ENCODE results near the gene LAT. TPM values are rescaled to one million over a fixed set of nuclear protein-coding genes. Genes with fewer than 3 reads are reported as not detected.

Gene LAT
- polyA plus RNA-seq (6.4 and 9.1 TPM in 2 replicates), polyA minus RNA-seq (1.5 TPM in 1 of 2 replicates, not detected in the other)

DNA sequence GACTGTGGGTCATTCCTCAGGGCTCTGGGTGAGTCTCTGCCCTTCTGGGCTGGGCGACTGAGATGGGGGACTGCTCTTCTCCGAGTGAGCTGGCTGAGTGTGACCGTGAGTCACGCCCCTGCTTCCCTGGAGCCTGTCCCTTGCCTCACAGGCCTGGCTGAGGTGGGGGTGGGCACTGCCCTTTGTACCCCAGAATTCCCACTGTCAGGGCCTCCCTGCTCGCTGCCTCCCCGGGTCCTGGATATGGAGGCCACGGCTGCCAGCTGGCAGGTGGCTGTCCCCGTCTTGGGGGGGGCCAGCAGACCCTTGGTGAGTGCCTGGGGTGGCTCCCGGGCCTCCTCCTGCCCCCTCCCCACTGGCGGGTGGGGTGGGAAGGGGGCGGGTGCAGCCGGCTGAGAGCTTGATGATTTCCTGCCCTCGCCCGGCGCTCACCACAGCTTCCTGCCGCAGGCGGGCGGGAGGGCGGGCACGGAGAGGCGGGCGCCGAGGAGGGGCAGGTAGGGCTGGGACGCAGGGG, at the start of gene LAT:
LAT (plus strand) TSS at position 434 of the 517 bp plus-strand sequence. CDS start 366 bp downstream, outside the sequence.
- H3K4me2 ChIP-seq (ENCODE audit: low read length) = no peak within 1 kb of the TSS
- TF ChIP-seq TAF1 (IDR thresholded peaks at IDR 0.05; ENCODE audit: low read depth) (no peak), RAD21 (conservative IDR thresholded peaks at IDR 0.05) (no peak), SMC3 (conservative IDR thresholded peaks at IDR 0.05; ENCODE audit: poor library complexity) (no peak), REST (IDR thresholded peaks at IDR 0.05; ENCODE audit: borderline replicate concordance) (no peak), EZH2 (IDR thresholded peaks at IDR 0.05; ENCODE audit: borderline replicate concordance, insufficient read depth, low read length, poor library complexity, severe bottlenecking) (no peak), POLR2AphosphoS5 (IDR thresholded peaks at IDR 0.05) (no peak), MXI1 (conservative IDR thresholded peaks at IDR 0.05; ENCODE audit: poor library complexity, severe bottlenecking) (no peak), EP300 (conservative IDR thresholded peaks at IDR 0.05; ENCODE audit: poor library complexity, severe bottlenecking) (no peak)
- TF ChIP-seq, protein P1, sequence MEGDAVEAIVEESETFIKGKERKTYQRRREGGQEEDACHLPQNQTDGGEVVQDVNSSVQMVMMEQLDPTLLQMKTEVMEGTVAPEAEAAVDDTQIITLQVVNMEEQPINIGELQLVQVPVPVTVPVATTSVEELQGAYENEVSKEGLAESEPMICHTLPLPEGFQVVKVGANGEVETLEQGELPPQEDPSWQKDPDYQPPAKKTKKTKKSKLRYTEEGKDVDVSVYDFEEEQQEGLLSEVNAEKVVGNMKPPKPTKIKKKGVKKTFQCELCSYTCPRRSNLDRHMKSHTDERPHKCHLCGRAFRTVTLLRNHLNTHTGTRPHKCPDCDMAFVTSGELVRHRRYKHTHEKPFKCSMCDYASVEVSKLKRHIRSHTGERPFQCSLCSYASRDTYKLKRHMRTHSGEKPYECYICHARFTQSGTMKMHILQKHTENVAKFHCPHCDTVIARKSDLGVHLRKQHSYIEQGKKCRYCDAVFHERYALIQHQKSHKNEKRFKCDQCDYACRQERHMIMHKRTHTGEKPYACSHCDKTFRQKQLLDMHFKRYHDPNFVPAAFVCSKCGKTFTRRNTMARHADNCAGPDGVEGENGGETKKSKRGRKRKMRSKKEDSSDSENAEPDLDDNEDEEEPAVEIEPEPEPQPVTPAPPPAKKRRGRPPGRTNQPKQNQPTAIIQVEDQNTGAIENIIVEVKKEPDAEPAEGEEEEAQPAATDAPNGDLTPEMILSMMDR (IDR thresholded peaks at IDR 0.05; ENCODE audit: poor library complexity, severe bottlenecking) = no peak
- H3K4me3 ChIP-seq (ENCODE audit: low read length) = no peak within 1 kb of the TSS
- H3K79me2 ChIP-seq (replicated peaks; ENCODE audit: insufficient read depth, low read length) = no peaks in the 10 kb centered on the region
- H2AFZ ChIP-seq (ENCODE audit: low read depth, low read length) = no peak within 1 kb of the TSS
- no peaks in the 10 kb centered on the region for H4K20me1 ChIP-seq (ENCODE audit: insufficient read depth)
- no peaks in the 10 kb centered on the region for H3F3A ChIP-seq (ENCODE audit: insufficient read depth, low read length, poor library complexity, severe bottlenecking)
- no peaks in the 10 kb centered on the region for H3K27me3 ChIP-seq (ENCODE audit: insufficient read depth, low read depth, low read length)
- no peaks in the 10 kb centered on the region for H3K36me3 ChIP-seq (ENCODE audit: insufficient read depth, low read length)
- H3K9ac ChIP-seq (ENCODE audit: low read length) = no peak within 1 kb of the TSS
- no peaks in the 10 kb centered on the region for H3K9me3 ChIP-seq (ENCODE audit: low read length)
- H3K27ac ChIP-seq (ENCODE audit: low read length) = no peak within 1 kb of the TSS
- H3K9me2 ChIP-seq (ENCODE audit: insufficient read depth, low read length) = no peaks in the 10 kb centered on the region

DNA sequence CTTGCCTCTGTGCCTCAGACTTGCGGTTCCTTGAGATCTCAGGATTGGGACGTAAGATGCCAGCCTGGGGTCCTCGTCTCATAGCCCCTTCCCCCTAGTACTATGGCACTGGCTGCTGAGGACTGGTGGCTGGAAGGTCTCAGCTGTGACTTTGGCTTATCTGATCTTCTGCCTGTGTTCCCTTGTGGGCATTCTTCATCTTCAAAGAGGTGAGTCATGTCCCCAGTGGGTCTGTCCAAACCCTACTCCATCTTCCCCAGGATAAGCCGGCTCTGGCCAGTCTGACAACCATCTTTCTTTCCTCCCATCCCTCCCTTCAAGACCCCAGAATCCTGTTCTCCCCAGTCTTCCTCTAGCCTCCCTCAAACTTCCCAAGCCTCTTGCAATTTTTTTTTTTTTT, 49.5 kb upstream of the LAT start:
- Histone ChIP-seq H3K9ac (ENCODE audit: low read length) (no peak overlapping the region), H3K9me3 (ENCODE audit: low read length) (no peaks in the 10 kb centered on the region), H3K79me2 (replicated peaks; ENCODE audit: insufficient read depth, low read length) (no peaks in the 10 kb centered on the region), H3F3A (ENCODE audit: insufficient read depth, low read length, poor library complexity, severe bottlenecking) (no peaks in the 10 kb centered on the region), H2AFZ (ENCODE audit: low read depth, low read length) (no peak overlapping the region), H3K4me3 (ENCODE audit: low read length) (no peak overlapping the region), H4K20me1 (ENCODE audit: insufficient read depth) (no peaks in the 10 kb centered on the region), H3K27me3 (ENCODE audit: insufficient read depth, low read depth, low read length) (no peaks in the 10 kb centered on the region), H3K36me3 (ENCODE audit: insufficient read depth, low read length) (no peaks in the 10 kb centered on the region), H3K9me2 (ENCODE audit: insufficient read depth, low read length) (no peaks in the 10 kb centered on the region), H3K4me2 (ENCODE audit: low read length) (no peak overlapping the region), H3K27ac (ENCODE audit: low read length) (no peak overlapping the region)
- TF ChIP-seq RAD21 (conservative IDR thresholded peaks at IDR 0.05) (no peak), SMC3 (conservative IDR thresholded peaks at IDR 0.05; ENCODE audit: poor library complexity) (no peak), REST (IDR thresholded peaks at IDR 0.05; ENCODE audit: borderline replicate concordance) (no peak), TAF1 (IDR thresholded peaks at IDR 0.05; ENCODE audit: low read depth) (no peak), MXI1 (conservative IDR thresholded peaks at IDR 0.05; ENCODE audit: poor library complexity, severe bottlenecking) (no peak), EZH2 (IDR thresholded peaks at IDR 0.05; ENCODE audit: borderline replicate concordance, insufficient read depth, low read length, poor library complexity, severe bottlenecking) (no peak), EP300 (conservative IDR thresholded peaks at IDR 0.05; ENCODE audit: poor library complexity, severe bottlenecking) (no peak), POLR2AphosphoS5 (IDR thresholded peaks at IDR 0.05) (no peak)
- TF ChIP-seq, protein P1 (IDR thresholded peaks at IDR 0.05; ENCODE audit: poor library complexity, severe bottlenecking) = no peak

All from neural cell (in vitro differentiated cells).